HCT116 (cell line): Measurements from ENCODE around the gene TST. TPM values are rescaled to one million over a fixed set of nuclear protein-coding genes. Genes with fewer than 3 reads are reported as not detected.

ENCODE experiments used
- ATAC-seq: fragments of 200-7000 bp; cut with Tn5 transposase; 2 replicates; pipeline ENCODE4 v1.9.1; 2020; ENCODE audit warnings: mild to moderate bottlenecking, moderate library complexity
- BruUV-seq: library from RNA; stranded (reverse); fragments of 400-500 nt; replicated peaks from 2 replicates; lab custom pipeline; 2021; lab: Mats Ljungman, UMichigan
- CTCF ChIA-PET: fragments of 300-600 bp; sonication (Branson Sonifier 250); formaldehyde crosslinking; loops from one replicate; lab custom pipeline; 2021; ENCODE audit warnings: antibody characterized with exemption; lab: Charles Lee
- POLR2A ChIA-PET: fragments of 300-600, 350-600 bp; sonication (Branson Sonifier 250); formaldehyde crosslinking; loops from one replicate; lab custom pipeline; 2021; ENCODE audit warnings: antibody characterized with exemption; lab: Charles Lee
- RAD21 ChIA-PET, 2 experiments: fragments of 300-600 bp; sonication (Branson Sonifier 250); formaldehyde crosslinking; loops; one replicate each; lab custom pipeline; 2023; ENCODE audit warnings: low total read pairs in 2 of 2; ENCODE audit not compliant: uncharacterized antibody in 2 of 2, unreplicated experiment in 2 of 2, low non-redundant PET in 1 of 2; lab: Charles Lee
- DNase-seq: peaks from one replicate; pipeline ENCODE4 v3.0.0-alpha.2; 2010; ENCODE audit warnings: low read depth, low spot score
- H2AFZ ChIP-seq: fragments of 200-600 bp; shearing (Covaris generic), sonication (generic); 2 replicates; pipeline ENCODE4 v1.6.1; 2017; ENCODE audit warnings: low read depth, mixed run types, mixed read lengths, antibody characterized with exemption, low read length; ENCODE audit not compliant: poor library complexity, severe bottlenecking
- H3K27ac ChIP-seq: 2 replicates; pipeline ENCODE4 v1.5.1; 2012; ENCODE audit warnings: low read depth, low read length
- H3K27me3 ChIP-seq: fragments of 200-600 bp; sonication (generic); 2 replicates; pipeline ENCODE4 v1.6.1; 2016; ENCODE audit warnings: mixed run types, low read length, mixed read lengths; ENCODE audit not compliant: insufficient read depth
- H3K36me3 ChIP-seq, 2 experiments: fragments of 200-500 bp in 1 of 2; fragments of 200-600 bp in 1 of 2; sonication (Bioruptor generic) in 1 of 2; sonication (generic) in 1 of 2; 2 replicates each; pipeline versions ENCODE4 v1.5.1 to v1.6.1; 2014 to 2016; ENCODE audit warnings: low read length in 2 of 2, inconsistent platforms in 1 of 2, mixed read lengths in 1 of 2, mixed run types in 1 of 2; ENCODE audit not compliant: insufficient read depth in 2 of 2, control insufficient read depth in 1 of 2
- H3K4me1 ChIP-seq, 2 experiments: fragments of 200-600 bp in 1 of 2; sonication (generic) in 1 of 2; 2 replicates each; pipeline versions ENCODE4 v1.5.1 to v1.6.1; 2012 to 2017; ENCODE audit warnings: low read length in 2 of 2, inconsistent platforms in 1 of 2, mild to moderate bottlenecking in 1 of 2, mixed read lengths in 1 of 2, mixed run types in 1 of 2, moderate library complexity in 1 of 2; ENCODE audit not compliant: insufficient read depth in 2 of 2, control insufficient read depth in 1 of 2
- H3K4me2 ChIP-seq: fragments of 200-600 bp; sonication (generic); 2 replicates; pipeline ENCODE4 v1.6.1; 2017; ENCODE audit warnings: mixed run types, low read length, mixed read lengths
- H3K4me3 ChIP-seq, 2 experiments: fragments of 200-600 bp in 1 of 2; sonication (generic) in 1 of 2; replicated peaks in 1 of 2; 2 replicates each; pipeline ENCODE4 v1.5.1; 2011 to 2016; ENCODE audit warnings: low read length in 2 of 2, control low read depth in 1 of 2, low read depth in 1 of 2, mild to moderate bottlenecking in 1 of 2, mixed read lengths in 1 of 2, mixed run types in 1 of 2
- H3K79me2 ChIP-seq: fragments of 200-600 bp; sonication (generic); 2 replicates; pipeline ENCODE4 v1.6.1; 2017; ENCODE audit warnings: mild to moderate bottlenecking, mixed run types, low read length, moderate library complexity, mixed read lengths; ENCODE audit not compliant: insufficient read depth
- H3K9ac ChIP-seq: fragments of 200-600 bp; sonication (generic); 2 replicates; pipeline ENCODE4 v1.6.1; 2016; ENCODE audit warnings: low read length, mixed read lengths
- H3K9me2 ChIP-seq: fragments of 200-600 bp; sonication (generic), shearing (Covaris generic); 2 replicates; pipeline ENCODE4 v1.6.1; 2017; ENCODE audit warnings: mixed run types, mild to moderate bottlenecking, moderate library complexity; ENCODE audit not compliant: insufficient read depth
- H3K9me3 ChIP-seq, 2 experiments: fragments of 200-500 bp in 1 of 2; fragments of 200-600 bp in 1 of 2; sonication (Bioruptor generic) in 1 of 2; sonication (generic) in 1 of 2; 2 replicates each; pipeline ENCODE4 v1.6.1; 2014 to 2017; ENCODE audit warnings: low read length in 2 of 2, mixed read lengths in 2 of 2, inconsistent platforms in 1 of 2, low read depth in 1 of 2, mild to moderate bottlenecking in 1 of 2, mixed run types in 1 of 2, moderate library complexity in 1 of 2; ENCODE audit not compliant: control insufficient read depth in 1 of 2, insufficient read depth in 1 of 2
- H4K20me1 ChIP-seq: fragments of 200-600 bp; sonication (generic), shearing (Covaris generic); 2 replicates; pipeline ENCODE4 v1.6.1; 2017; ENCODE audit warnings: mixed run types, mild to moderate bottlenecking, moderate library complexity; ENCODE audit not compliant: insufficient read depth
- CTCF ChIP-seq, 3 experiments: fragments of 200-600 bp in 1 of 3; sonication (generic) in 1 of 3; IDR thresholded peaks in 2 of 3; conservative IDR thresholded peaks in 1 of 3; 2 replicates each; pipeline ENCODE4 v1.5.1; 2012 to 2017; ENCODE audit warnings: low read depth in 2 of 3, low read length in 2 of 3, antibody characterized with exemption in 1 of 3, borderline replicate concordance in 1 of 3, control low read depth in 1 of 3, mild to moderate bottlenecking in 1 of 3, mixed read lengths in 1 of 3, mixed run types in 1 of 3, moderate library complexity in 1 of 3; ENCODE audit not compliant: insufficient read depth in 1 of 3
- EGR1 ChIP-seq: IDR thresholded peaks from 2 replicates; pipeline ENCODE4 v1.6.1; 2012; ENCODE audit warnings: low read depth
- FOSL1 ChIP-seq: IDR thresholded peaks from 2 replicates; pipeline ENCODE4 v1.6.1; 2012; ENCODE audit warnings: low read depth
- JUND ChIP-seq: IDR thresholded peaks from 2 replicates; pipeline ENCODE4 v1.6.1; 2012
- POLR2A ChIP-seq: IDR thresholded peaks from 2 replicates; pipeline ENCODE4 v1.7.0; 2011; ENCODE audit warnings: borderline replicate concordance; ENCODE audit not compliant: insufficient read depth, insufficient read length; ENCODE audit errors: extremely low read depth
- POLR2AphosphoS5 ChIP-seq: IDR thresholded peaks from 2 replicates; pipeline ENCODE4 v1.6.1; 2011; ENCODE audit warnings: mild to moderate bottlenecking, low read depth, low read length, moderate library complexity
- REST ChIP-seq: IDR thresholded peaks from 2 replicates; pipeline ENCODE4 v1.6.1; 2012; ENCODE audit warnings: low read depth
- SRF ChIP-seq: IDR thresholded peaks from 2 replicates; pipeline ENCODE4 v1.6.1; 2012; ENCODE audit warnings: low read depth
- TCF7L2 ChIP-seq: IDR thresholded peaks from 2 replicates; pipeline ENCODE4 v1.7.0; 2011; ENCODE audit warnings: borderline replicate concordance, inconsistent platforms; ENCODE audit not compliant: insufficient read depth, insufficient read length; ENCODE audit errors: extremely low read depth
- ZBTB33 ChIP-seq: IDR thresholded peaks from 2 replicates; pipeline ENCODE4 v1.6.1; 2011; ENCODE audit warnings: mild to moderate bottlenecking, low read length, moderate library complexity; ENCODE audit not compliant: insufficient replicate concordance; ENCODE audit errors: extremely low read depth
- ZFX ChIP-seq: fragments of 450-650 bp; IDR thresholded peaks from 2 replicates; pipeline ENCODE4 v1.6.1; 2017
- intact Hi-C: fragments of 100-400 bp; cut with micrococcal nuclease; formaldehyde crosslinking; loops from 2 replicates; pipeline ENCODE4 v1.10.0; 2022
- total RNA-seq: library from RNA; stranded (reverse); gene quantifications from one replicate; pipeline ENCODE4 v1.2.1, GENCODE V29; 2021; ENCODE audit not compliant: unreplicated experiment

Gene TST
- total RNA-seq, 1 experiment from 2014 or later, result 32.1 TPM

- ATAC-seq (no peak), DNase-seq (no peak)
- Histone ChIP-seq H3K4me3 (no peak overlapping the region), H3K9me2 (no peaks in the 10 kb centered on the region), H3K36me3 (no peaks in the 10 kb centered on the region), H2AFZ (no peak overlapping the region), H3K27me3 (no peaks in the 10 kb centered on the region), H3K9ac (no peak overlapping the region), H3K9me3 (peaks cover 0 to 4% of the 10 kb centered on the region in 2 experiments; a peak in 2 of 4 replicates), H3K4me2 (no peak overlapping the region), H3K27ac (no peak overlapping the region), H3K79me2 (no peaks in the 10 kb centered on the region), H3K4me1 (peaks cover 17 to 29% of the 10 kb centered on the region in 2 experiments), H4K20me1 (no peaks in the 10 kb centered on the region)
- no peak for TF ChIP-seq REST
- TF ChIP-seq JUND, result no peak
- TF ChIP-seq ZBTB33, result no peak
- TF ChIP-seq FOSL1, result no peak
- TF ChIP-seq TCF7L2, result no peak
- no peak for TF ChIP-seq ZFX
- TF ChIP-seq POLR2A, result no peak
- TF ChIP-seq POLR2AphosphoS5, result no peak
- no peak for TF ChIP-seq EGR1
- no peak for TF ChIP-seq SRF
- TF ChIP-seq CTCF (IDR thresholded peaks at IDR 0.05 in 2 of 3, conservative IDR thresholded peaks at IDR 0.05 in 1 of 3; ENCODE audit: borderline replicate concordance in 1 of 3, insufficient read depth in 1 of 3, low read depth in 2 of 3, low read length in 2 of 3), result no peak
- POLR2A ChIA-PET, result no interaction called here
- CTCF ChIA-PET, result no interaction called here
- RAD21 ChIA-PET, result no interaction called here
- BruUV-seq, result no TSS peak
- intact Hi-C loops, result no loop called here
These were observed 16.6 kb downstream of the TST start for GRCh38 chr22:37002633-37003032.
